B cell (primary cell): ENCODE data around the gene BABAM1.

Experiments used
- EZH2 ChIP-seq: IDR thresholded peaks from 2 replicates; pipeline ENCODE4 v1.6.1; 2012; ENCODE audit warnings: borderline replicate concordance, low read depth, mild to moderate bottlenecking, moderate library complexity, low read length; ENCODE audit not compliant: insufficient read depth, poor library complexity, severe bottlenecking
- TF ChIP-seq, protein P1 (sequence below): fragments of 200-600 bp; IDR thresholded peaks from one replicate; pipeline ENCODE4 v1.8.0; 2022; ENCODE audit warnings: antibody characterized with exemption, mild to moderate bottlenecking

DNA sequence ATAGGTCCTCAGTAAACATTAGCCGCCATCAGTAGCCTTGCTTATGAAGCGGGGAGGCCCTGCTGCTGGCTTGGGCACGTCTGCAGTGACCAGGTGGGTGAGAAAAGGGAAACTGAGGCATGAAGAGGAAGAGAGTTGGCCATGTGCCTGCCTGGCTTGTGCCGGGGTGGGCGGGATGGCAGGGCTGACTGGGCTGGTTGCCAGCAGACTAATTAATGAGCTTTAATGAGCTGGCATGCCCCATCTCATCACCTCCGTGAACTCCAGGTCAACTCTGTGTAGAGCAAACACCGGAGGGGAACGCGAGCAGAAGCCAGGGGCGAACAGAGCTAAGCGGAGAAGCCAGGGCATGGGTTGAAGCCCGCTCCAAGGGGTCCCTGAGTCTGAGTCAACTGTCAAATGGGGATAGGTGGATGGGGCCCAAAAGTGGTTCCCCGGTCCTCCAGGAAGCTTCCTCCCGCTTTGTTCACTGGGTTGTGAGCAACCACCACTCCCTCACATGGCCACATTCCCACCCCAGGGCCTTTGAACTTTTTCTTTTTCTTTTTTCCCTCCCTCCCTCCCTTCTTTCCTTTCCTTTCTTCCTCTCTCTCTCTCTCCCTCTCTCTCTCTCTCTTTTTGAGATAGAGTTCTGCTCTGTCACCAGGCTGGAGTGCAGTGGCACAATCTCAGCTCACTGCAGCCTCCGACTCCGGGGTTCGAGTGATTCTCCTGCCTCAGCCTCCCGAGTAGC, 30.3 kb upstream of the BABAM1 start:
- TF ChIP-seq, protein P1, sequence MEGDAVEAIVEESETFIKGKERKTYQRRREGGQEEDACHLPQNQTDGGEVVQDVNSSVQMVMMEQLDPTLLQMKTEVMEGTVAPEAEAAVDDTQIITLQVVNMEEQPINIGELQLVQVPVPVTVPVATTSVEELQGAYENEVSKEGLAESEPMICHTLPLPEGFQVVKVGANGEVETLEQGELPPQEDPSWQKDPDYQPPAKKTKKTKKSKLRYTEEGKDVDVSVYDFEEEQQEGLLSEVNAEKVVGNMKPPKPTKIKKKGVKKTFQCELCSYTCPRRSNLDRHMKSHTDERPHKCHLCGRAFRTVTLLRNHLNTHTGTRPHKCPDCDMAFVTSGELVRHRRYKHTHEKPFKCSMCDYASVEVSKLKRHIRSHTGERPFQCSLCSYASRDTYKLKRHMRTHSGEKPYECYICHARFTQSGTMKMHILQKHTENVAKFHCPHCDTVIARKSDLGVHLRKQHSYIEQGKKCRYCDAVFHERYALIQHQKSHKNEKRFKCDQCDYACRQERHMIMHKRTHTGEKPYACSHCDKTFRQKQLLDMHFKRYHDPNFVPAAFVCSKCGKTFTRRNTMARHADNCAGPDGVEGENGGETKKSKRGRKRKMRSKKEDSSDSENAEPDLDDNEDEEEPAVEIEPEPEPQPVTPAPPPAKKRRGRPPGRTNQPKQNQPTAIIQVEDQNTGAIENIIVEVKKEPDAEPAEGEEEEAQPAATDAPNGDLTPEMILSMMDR = no peak
- no peak for TF ChIP-seq EZH2
